Cortex of kidney (tissue), 1 donor: ENCODE results near the gene AZIN2.
"Not testable (repeated sequence)": the region's sequence is repeated elsewhere in the genome, so short reads cannot be mapped to it uniquely, and the experiment has no call there.

ENCODE experiments used
- DNase-seq: peaks from one replicate; lab custom pipeline; 2025; lab: John Stamatoyannopoulos, UW

AZIN2 gene

GRCh38 chr1:33094971-33095604 is 14.1 kb downstream of the AZIN2 start:
- DNase-seq = no peak

GRCh38 chr1:33096363-33097005 is 15.5 kb downstream of the AZIN2 start:
- no peak for DNase-seq

- no peak for DNase-seq
Observed at GRCh38 chr1:33097137-33097611, 16.2 kb downstream of the AZIN2 start.

GRCh38 chr1:33097762-33098161 is 16.8 kb downstream of the AZIN2 start:
- DNase-seq = no peak

GRCh38 chr1:33098371-33098770 is 17.4 kb downstream of the AZIN2 start:
- DNase-seq = no peak

- DNase-seq = no peak
Observed at GRCh38 chr1:33099290-33100118, 18.6 kb downstream of the AZIN2 start.

GRCh38 chr1:33100119-33100415 is 19.1 kb downstream of the AZIN2 start:
- DNase-seq = not testable (repeated sequence)

- DNase-seq = no peak
Observed at GRCh38 chr1:33110477-33110876, 29.5 kb downstream of the AZIN2 start.

GRCh38 chr1:33111965-33112364 is 31.0 kb downstream of the AZIN2 start:
- DNase-seq = no peak

- no peak for DNase-seq
Observed at GRCh38 chr1:33117440-33118085, 36.6 kb downstream of the AZIN2 start.

- DNase-seq = no peak
Observed at GRCh38 chr1:33118274-33118673, 37.3 kb downstream of the AZIN2 start.

- DNase-seq = no peak
Observed at GRCh38 chr1:33119050-33119449, 38.1 kb downstream of the AZIN2 start.

- DNase-seq = no peak
Observed at GRCh38 chr1:33119532-33120217, 38.7 kb downstream of the AZIN2 start.

GRCh38 chr1:33120436-33121231 is 39.7 kb downstream of the AZIN2 start:
- no peak for DNase-seq

GRCh38 chr1:33121728-33122127 is 40.8 kb downstream of the AZIN2 start:
- no peak for DNase-seq

GRCh38 chr1:33122483-33123178 is 41.7 kb downstream of the AZIN2 start:
- DNase-seq = no peak

- DNase-seq = no peak
Observed at GRCh38 chr1:33123266-33123665, 42.3 kb downstream of the AZIN2 start.

GRCh38 chr1:33124647-33125046 is 43.7 kb downstream of the AZIN2 start:
- DNase-seq = not testable (repeated sequence)

GRCh38 chr1:33126411-33127000 is 45.6 kb downstream of the AZIN2 start:
- no peak for DNase-seq
